ENCODE measurements around the gene MIPOL1. TPM values are rescaled to one million over a fixed set of nuclear protein-coding genes. Genes with fewer than 3 reads are reported as not detected.

MIPOL1 gene
- total and polyA plus RNA-seq, 2 of the 13 experiments (the other 11 are each of a cell fraction or from before 2014, with no cell fraction given), result 8.6 to 34.2 TPM

DNA sequence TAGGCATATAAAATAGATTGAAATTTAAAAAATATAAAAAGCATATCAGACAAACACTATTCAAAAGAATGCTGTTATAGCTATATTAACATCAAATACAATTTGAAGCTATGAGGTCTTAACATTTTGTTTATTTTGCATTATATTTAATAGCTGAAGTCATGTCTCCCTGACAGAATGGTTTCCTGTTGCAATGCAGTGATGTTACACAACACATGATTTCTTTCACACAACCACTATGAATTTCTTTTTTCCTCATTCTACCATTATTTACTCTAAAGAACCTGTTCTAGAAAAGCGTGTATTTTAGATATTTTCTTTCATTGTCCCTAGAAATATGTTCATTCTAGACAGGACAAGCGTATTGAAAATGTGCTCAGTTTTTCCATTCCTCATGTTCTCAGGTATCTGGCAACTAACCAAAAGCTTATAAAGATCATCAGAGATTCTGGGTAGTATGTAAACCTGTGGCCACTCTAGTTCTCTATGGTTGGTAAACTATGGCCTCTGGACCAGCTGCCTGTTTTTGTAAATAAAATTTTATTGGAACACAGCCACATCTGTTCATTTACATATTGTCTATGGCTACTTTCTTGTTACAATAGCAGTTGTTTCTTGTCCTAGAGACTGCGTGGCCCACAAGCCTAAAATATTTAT is 213.5 kb downstream of the MIPOL1 start (continued):
- TF ChIP-seq, protein P1, sequence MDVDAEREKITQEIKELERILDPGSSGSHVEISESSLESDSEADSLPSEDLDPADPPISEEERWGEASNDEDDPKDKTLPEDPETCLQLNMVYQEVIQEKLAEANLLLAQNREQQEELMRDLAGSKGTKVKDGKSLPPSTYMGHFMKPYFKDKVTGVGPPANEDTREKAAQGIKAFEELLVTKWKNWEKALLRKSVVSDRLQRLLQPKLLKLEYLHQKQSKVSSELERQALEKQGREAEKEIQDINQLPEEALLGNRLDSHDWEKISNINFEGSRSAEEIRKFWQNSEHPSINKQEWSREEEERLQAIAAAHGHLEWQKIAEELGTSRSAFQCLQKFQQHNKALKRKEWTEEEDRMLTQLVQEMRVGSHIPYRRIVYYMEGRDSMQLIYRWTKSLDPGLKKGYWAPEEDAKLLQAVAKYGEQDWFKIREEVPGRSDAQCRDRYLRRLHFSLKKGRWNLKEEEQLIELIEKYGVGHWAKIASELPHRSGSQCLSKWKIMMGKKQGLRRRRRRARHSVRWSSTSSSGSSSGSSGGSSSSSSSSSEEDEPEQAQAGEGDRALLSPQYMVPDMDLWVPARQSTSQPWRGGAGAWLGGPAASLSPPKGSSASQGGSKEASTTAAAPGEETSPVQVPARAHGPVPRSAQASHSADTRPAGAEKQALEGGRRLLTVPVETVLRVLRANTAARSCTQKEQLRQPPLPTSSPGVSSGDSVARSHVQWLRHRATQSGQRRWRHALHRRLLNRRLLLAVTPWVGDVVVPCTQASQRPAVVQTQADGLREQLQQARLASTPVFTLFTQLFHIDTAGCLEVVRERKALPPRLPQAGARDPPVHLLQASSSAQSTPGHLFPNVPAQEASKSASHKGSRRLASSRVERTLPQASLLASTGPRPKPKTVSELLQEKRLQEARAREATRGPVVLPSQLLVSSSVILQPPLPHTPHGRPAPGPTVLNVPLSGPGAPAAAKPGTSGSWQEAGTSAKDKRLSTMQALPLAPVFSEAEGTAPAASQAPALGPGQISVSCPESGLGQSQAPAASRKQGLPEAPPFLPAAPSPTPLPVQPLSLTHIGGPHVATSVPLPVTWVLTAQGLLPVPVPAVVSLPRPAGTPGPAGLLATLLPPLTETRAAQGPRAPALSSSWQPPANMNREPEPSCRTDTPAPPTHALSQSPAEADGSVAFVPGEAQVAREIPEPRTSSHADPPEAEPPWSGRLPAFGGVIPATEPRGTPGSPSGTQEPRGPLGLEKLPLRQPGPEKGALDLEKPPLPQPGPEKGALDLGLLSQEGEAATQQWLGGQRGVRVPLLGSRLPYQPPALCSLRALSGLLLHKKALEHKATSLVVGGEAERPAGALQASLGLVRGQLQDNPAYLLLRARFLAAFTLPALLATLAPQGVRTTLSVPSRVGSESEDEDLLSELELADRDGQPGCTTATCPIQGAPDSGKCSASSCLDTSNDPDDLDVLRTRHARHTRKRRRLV (CRISPR knock-in tag; IDR thresholded peaks at IDR 0.05), result no peak
- TF ChIP-seq RARG (CRISPR knock-in tag; IDR thresholded peaks at IDR 0.05; ENCODE audit: low read depth) (no peak), ZBTB25 (CRISPR knock-in tag; IDR thresholded peaks at IDR 0.05) (no peak), ZNF713 (CRISPR knock-in tag; IDR thresholded peaks at IDR 0.05) (no peak), ELF3 (CRISPR knock-in tag; IDR thresholded peaks at IDR 0.05) (0 out of 2 replicates have a peak, but pooled peaks have one; percentile 10), PREB (CRISPR knock-in tag; IDR thresholded peaks at IDR 0.05) (no peak), MLXIP (CRISPR knock-in tag; IDR thresholded peaks at IDR 0.05; ENCODE audit: borderline replicate concordance) (no peak), RARA (CRISPR knock-in tag; IDR thresholded peaks at IDR 0.05) (no peak), CEBPB (IDR thresholded peaks at IDR 0.05; ENCODE audit: borderline replicate concordance, low read depth, low read length) (peak; percentile 67; the same call in 1 of the 2 replicates), MYC (CRISPR knock-in tag; IDR thresholded peaks at IDR 0.05; ENCODE audit: borderline replicate concordance) (no peak), GATAD2A (CRISPR knock-in tag; IDR thresholded peaks at IDR 0.05) (peak; percentile 42; the same call in 1 of the 2 replicates)
- TF ChIP-seq, protein P2, sequence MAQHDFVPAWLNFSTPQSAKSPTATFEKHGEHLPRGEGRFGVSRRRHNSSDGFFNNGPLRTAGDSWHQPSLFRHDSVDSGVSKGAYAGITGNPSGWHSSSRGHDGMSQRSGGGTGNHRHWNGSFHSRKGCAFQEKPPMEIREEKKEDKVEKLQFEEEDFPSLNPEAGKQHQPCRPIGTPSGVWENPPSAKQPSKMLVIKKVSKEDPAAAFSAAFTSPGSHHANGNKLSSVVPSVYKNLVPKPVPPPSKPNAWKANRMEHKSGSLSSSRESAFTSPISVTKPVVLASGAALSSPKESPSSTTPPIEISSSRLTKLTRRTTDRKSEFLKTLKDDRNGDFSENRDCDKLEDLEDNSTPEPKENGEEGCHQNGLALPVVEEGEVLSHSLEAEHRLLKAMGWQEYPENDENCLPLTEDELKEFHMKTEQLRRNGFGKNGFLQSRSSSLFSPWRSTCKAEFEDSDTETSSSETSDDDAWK (CRISPR knock-in tag; IDR thresholded peaks at IDR 0.05), result no peak
- TF ChIP-seq, protein P3, sequence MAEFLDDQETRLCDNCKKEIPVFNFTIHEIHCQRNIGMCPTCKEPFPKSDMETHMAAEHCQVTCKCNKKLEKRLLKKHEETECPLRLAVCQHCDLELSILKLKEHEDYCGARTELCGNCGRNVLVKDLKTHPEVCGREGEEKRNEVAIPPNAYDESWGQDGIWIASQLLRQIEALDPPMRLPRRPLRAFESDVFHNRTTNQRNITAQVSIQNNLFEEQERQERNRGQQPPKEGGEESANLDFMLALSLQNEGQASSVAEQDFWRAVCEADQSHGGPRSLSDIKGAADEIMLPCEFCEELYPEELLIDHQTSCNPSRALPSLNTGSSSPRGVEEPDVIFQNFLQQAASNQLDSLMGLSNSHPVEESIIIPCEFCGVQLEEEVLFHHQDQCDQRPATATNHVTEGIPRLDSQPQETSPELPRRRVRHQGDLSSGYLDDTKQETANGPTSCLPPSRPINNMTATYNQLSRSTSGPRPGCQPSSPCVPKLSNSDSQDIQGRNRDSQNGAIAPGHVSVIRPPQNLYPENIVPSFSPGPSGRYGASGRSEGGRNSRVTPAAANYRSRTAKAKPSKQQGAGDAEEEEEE (CRISPR knock-in tag; IDR thresholded peaks at IDR 0.05; ENCODE audit: borderline replicate concordance), result no peak
